Endothelial cell of umbilical vein (primary cell): ENCODE results near the gene PDK2. TPM values are rescaled to one million over a fixed set of nuclear protein-coding genes. Genes with fewer than 3 reads are reported as not detected.

Experiments
- BruUV-seq: library from RNA; stranded (reverse); fragments of 400-500 nt; replicated peaks from 2 replicates; lab custom pipeline; 2021; lab: Mats Ljungman, UMichigan
- CTCF ChIA-PET: fragments of 300-600, 350-600 bp; sonication (Branson Sonifier 250); formaldehyde crosslinking; loops from one replicate; lab custom pipeline; 2021; ENCODE audit warnings: antibody characterized with exemption, inconsistent platforms; lab: Charles Lee
- POLR2A ChIA-PET: fragments of 300-600, 350-600 bp; sonication (Branson Sonifier 250); formaldehyde crosslinking; loops from one replicate; lab custom pipeline; 2021; ENCODE audit warnings: antibody characterized with exemption, inconsistent platforms; lab: Charles Lee
- DNase-seq: peaks from one replicate; pipeline ENCODE4 v3.0.0-alpha.2; 2011; ENCODE audit warnings: low read depth, low spot score
- FAIRE-seq: peaks from 2 replicates; lab custom pipeline; 2011; peaks lifted over from hg19 to GRCh38; lab: Jason Lieb, UNC
- H2AFZ ChIP-seq: 2 replicates; pipeline ENCODE4 v1.6.0; 2012; ENCODE audit warnings: low read depth, low read length, control low read depth, inconsistent platforms
- H3K27ac ChIP-seq: 2 replicates; pipeline ENCODE4 v1.5.1; 2011; ENCODE audit warnings: low read depth, mild to moderate bottlenecking, control low read depth, low read length, moderate library complexity; ENCODE audit not compliant: insufficient read depth
- H3K27me3 ChIP-seq, 2 experiments: 2 replicates each; pipeline versions ENCODE4 v1.6.0 to v1.6.1; 2011; ENCODE audit warnings: low read length in 2 of 2, mixed read lengths in 1 of 2; ENCODE audit not compliant: control insufficient read depth in 2 of 2, insufficient read depth in 2 of 2
- H3K36me3 ChIP-seq, 2 experiments: 2 replicates in 1 of 2; 3 replicates in 1 of 2; pipeline ENCODE4 v1.5.1; 2011; ENCODE audit warnings: low read length in 2 of 2, mild to moderate bottlenecking in 1 of 2, moderate library complexity in 1 of 2; ENCODE audit not compliant: control insufficient read depth in 2 of 2, insufficient read depth in 2 of 2; ENCODE audit errors: extremely low read depth in 1 of 2
- H3K4me1 ChIP-seq: 3 replicates; pipeline ENCODE4 v1.5.1; 2011; ENCODE audit warnings: mild to moderate bottlenecking, low read length; ENCODE audit not compliant: control insufficient read depth, insufficient read depth; ENCODE audit errors: extremely low read depth
- H3K4me2 ChIP-seq: 2 replicates; pipeline ENCODE4 v1.6.1; 2011; ENCODE audit warnings: low read length, control low read depth, mixed read lengths; ENCODE audit not compliant: insufficient read depth
- H3K4me3 ChIP-seq, 3 experiments: fragments of 200-600 bp in 1 of 3; sonication (generic), shearing (Covaris generic) in 1 of 3; replicated peaks in 1 of 3; 2 replicates each; pipeline ENCODE4 v1.5.1; 2011 to 2016; ENCODE audit warnings: control low read depth in 3 of 3, low read length in 3 of 3, mild to moderate bottlenecking in 2 of 3, inconsistent platforms in 1 of 3, low read depth in 1 of 3, moderate library complexity in 1 of 3; ENCODE audit not compliant: insufficient read depth in 1 of 3
- H3K79me2 ChIP-seq: 2 replicates; pipeline ENCODE4 v1.6.0; 2012; ENCODE audit warnings: low read length, inconsistent platforms; ENCODE audit not compliant: control insufficient read depth, insufficient read depth
- H3K9ac ChIP-seq: replicated peaks from 2 replicates; pipeline ENCODE3; 2011; ENCODE audit warnings: low read length, control low read depth; ENCODE audit not compliant: insufficient read depth; ENCODE audit errors: extremely low read depth
- H3K9me1 ChIP-seq: replicated peaks from 3 replicates; pipeline ENCODE4 v1.6.0; 2011; ENCODE audit warnings: mild to moderate bottlenecking, low read length; ENCODE audit not compliant: control insufficient read depth, insufficient read depth; ENCODE audit errors: extremely low read depth
- H3K9me3 ChIP-seq: replicated peaks from 2 replicates; pipeline ENCODE4 v1.5.1; 2012; ENCODE audit warnings: low read length, inconsistent platforms; ENCODE audit not compliant: control insufficient read depth, insufficient read depth
- H4K20me1 ChIP-seq: replicated peaks from 2 replicates; pipeline ENCODE3; 2011; ENCODE audit warnings: mild to moderate bottlenecking, low read length; ENCODE audit not compliant: control insufficient read depth, insufficient read depth; ENCODE audit errors: extremely low read depth
- EZH2 ChIP-seq: IDR thresholded peaks from 2 replicates; pipeline ENCODE4 v1.6.1; 2012; ENCODE audit warnings: borderline replicate concordance, low read depth, mild to moderate bottlenecking, moderate library complexity, low read length, inconsistent platforms; ENCODE audit not compliant: severe bottlenecking
- FOS ChIP-seq: IDR thresholded peaks from 2 replicates; pipeline ENCODE4 v1.6.1; 2011; ENCODE audit warnings: mild to moderate bottlenecking, low read length, moderate library complexity, borderline replicate concordance; ENCODE audit not compliant: insufficient read depth
- GATA2 ChIP-seq: IDR thresholded peaks from 2 replicates; pipeline ENCODE4 v1.7.0; 2011; ENCODE audit warnings: low read depth, mild to moderate bottlenecking, moderate library complexity, mixed read lengths, low read length; ENCODE audit not compliant: insufficient read length, insufficient read depth
- JUN ChIP-seq: IDR thresholded peaks from 2 replicates; pipeline ENCODE4 v1.6.1; 2011; ENCODE audit warnings: borderline replicate concordance, low read depth; ENCODE audit not compliant: insufficient read length, insufficient read depth
- MYC ChIP-seq: IDR thresholded peaks from one replicate; pipeline ENCODE4 v1.6.1; 2011; ENCODE audit warnings: mild to moderate bottlenecking, low read depth, low read length
- POLR2A ChIP-seq: IDR thresholded peaks from 2 replicates; pipeline ENCODE4 v1.6.1; 2012; ENCODE audit warnings: low read depth, mild to moderate bottlenecking, control low read depth, low read length
- POLR2AphosphoS5 ChIP-seq: IDR thresholded peaks from 2 replicates; pipeline ENCODE4 v1.6.1; 2012; ENCODE audit warnings: low read depth, mild to moderate bottlenecking, control low read depth, low read length, moderate library complexity; ENCODE audit not compliant: insufficient read depth
- dilution Hi-C: fragments of 300-500 bp; cut with MboI; formaldehyde crosslinking; loops from one replicate; pipeline ENCODE4 v1.15.0; 2019; ENCODE audit warnings: low sequenced_read_pairs; ENCODE audit not compliant: extremely low pct_ligation_motif_present
- intact Hi-C: fragments of 100-400 bp; cut with micrococcal nuclease; formaldehyde crosslinking; loops from one replicate; pipeline ENCODE4 v1.10.0; 2022
- polyA plus RNA-seq, 4 experiments: library from polyadenylated mRNA; depleted of rRNA in 3 of 4; stranded (reverse) in 3 of 4; unstranded in 1 of 4; fragments of >200 nt; gene quantifications; 2 replicates each; pipeline versions ENCODE4 v1.2.1 to v1.2.3, GENCODE V29; 2011 to 2012; ENCODE audit warnings: missing spikeins in 1 of 4
- total RNA-seq: library from RNA; stranded (reverse); gene quantifications from 2 replicates; pipeline ENCODE4 v1.2.3, GENCODE V29; 2021
- TF ChIP-seq, protein P1 (sequence below): IDR thresholded peaks from 2 replicates; pipeline ENCODE4 v1.6.1; 2011; ENCODE audit not compliant: insufficient read depth, insufficient read length
- TF ChIP-seq, protein P2 (sequence below), 2 donors: IDR thresholded peaks; 1 replicate in 1 of 2; 2 replicates in 1 of 2; pipeline ENCODE4 v1.5.1; 2011; ENCODE audit warnings: low read length in 2 of 2, mild to moderate bottlenecking in 2 of 2, moderate library complexity in 2 of 2, control low read depth in 1 of 2, inconsistent platforms in 1 of 2, low read depth in 1 of 2; ENCODE audit not compliant: insufficient read depth in 1 of 2; ENCODE audit errors: extremely low read depth in 1 of 2

PDK2 gene
- total and polyA plus RNA-seq, 2 donors (not counting 3 experiments of a cell fraction or from before 2014, with no cell fraction given), result 21.3 to 114 TPM

DNA sequence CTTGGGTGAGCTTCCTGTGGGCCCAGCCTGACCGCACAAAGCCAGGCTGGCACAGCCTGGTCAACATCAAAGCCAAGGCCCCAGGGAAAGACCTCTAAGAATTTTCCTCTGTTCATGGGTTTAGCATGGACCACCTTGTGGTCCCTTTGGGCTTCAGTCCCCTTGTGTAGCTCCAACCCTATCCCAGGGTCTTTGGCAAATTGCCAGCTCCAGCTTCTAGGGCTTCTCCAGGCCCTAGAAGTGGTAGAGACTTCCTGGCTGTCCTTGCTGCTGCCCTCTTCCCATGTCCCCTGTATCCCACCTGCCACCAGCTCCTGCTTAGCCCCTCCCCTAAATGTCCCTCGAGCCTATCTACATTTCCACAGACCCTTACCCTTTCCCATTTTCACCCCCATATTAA, 49.0 kb upstream of the PDK2 start:
- no peak overlapping the region for H2AFZ ChIP-seq
- H4K20me1 ChIP-seq, result no peaks in the 10 kb centered on the region
- H3K36me3 ChIP-seq, result no peaks in the 10 kb centered on the region
- no peak overlapping the region for H3K4me2 ChIP-seq
- no peak overlapping the region for H3K9ac ChIP-seq
- POLR2A ChIA-PET, result no interaction called here
- H3K4me1 ChIP-seq, result peaks cover 48% of the 10 kb centered on the region
- no TSS peak for BruUV-seq
- H3K9me1 ChIP-seq, result no peaks in the 10 kb centered on the region
- FAIRE-seq, result no peak
- no peaks in the 10 kb centered on the region for H3K79me2 ChIP-seq
- no peak overlapping the region for H3K27ac ChIP-seq
- intact Hi-C loops, result no loop called here
- DNase-seq, result no peak
- H3K9me3 ChIP-seq, result no peaks in the 10 kb centered on the region
- TF ChIP-seq MYC (no peak), POLR2A (no peak), JUN (no peak), GATA2 (no peak), FOS (no peak), EZH2 (no peak)
- TF ChIP-seq, protein P1, sequence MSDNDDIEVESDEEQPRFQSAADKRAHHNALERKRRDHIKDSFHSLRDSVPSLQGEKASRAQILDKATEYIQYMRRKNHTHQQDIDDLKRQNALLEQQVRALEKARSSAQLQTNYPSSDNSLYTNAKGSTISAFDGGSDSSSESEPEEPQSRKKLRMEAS, result no peak
- no peak overlapping the region for H3K4me3 ChIP-seq
- dilution Hi-C loops, result no loop called here
- CTCF ChIA-PET, result interaction anchor here (1.5 to 3.1 kb wide), 3 partner anchors 10 to 41 kb away, joined by 5 to 24 read pairs (median 8); partner anchors contain the start of gene ITGA3
- no peaks in the 10 kb centered on the region for H3K27me3 ChIP-seq

DNA sequence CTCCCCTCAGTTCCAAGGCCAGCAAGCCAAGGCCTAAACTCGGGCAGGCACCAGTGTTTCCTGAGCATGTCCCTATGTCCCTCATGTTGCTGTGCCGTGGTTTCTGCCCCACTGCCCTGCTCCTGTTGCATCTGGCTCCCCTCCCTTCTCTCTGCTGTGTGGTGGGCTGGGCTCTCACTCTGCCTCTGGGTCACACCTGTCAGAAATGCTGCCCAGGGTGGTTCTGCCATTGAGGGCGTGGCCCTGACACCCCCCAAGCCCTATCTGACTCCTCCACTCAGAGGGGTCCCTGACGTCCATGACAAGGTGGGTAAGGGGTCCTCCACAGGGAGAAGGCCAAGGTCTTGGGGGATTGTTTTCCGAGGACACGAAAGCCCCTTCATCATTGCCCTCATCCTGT, 48.5 kb upstream of the PDK2 start:
- DNase-seq (no peak), FAIRE-seq (no peak)
- intact Hi-C loops (loop anchor here (1.0 kb wide), 1 partner anchor 9 kb away; no protein-coding TSS in a partner anchor), dilution Hi-C loops (no loop called here)
- Histone ChIP-seq H3K27me3 (no peaks in the 10 kb centered on the region), H3K4me2 (no peak overlapping the region), H3K27ac (peak overlapping the region; percentile 91), H3K79me2 (no peaks in the 10 kb centered on the region), H3K9me1 (no peaks in the 10 kb centered on the region), H3K9me3 (no peaks in the 10 kb centered on the region), H4K20me1 (no peaks in the 10 kb centered on the region), H3K4me3 (no peak overlapping the region), H2AFZ (no peak overlapping the region), H3K9ac (no peak overlapping the region), H3K4me1 (peaks cover 53% of the 10 kb centered on the region), H3K36me3 (no peaks in the 10 kb centered on the region)
- no peak for TF ChIP-seq POLR2AphosphoS5
- TF ChIP-seq JUN, result no peak
- TF ChIP-seq, protein P2, sequence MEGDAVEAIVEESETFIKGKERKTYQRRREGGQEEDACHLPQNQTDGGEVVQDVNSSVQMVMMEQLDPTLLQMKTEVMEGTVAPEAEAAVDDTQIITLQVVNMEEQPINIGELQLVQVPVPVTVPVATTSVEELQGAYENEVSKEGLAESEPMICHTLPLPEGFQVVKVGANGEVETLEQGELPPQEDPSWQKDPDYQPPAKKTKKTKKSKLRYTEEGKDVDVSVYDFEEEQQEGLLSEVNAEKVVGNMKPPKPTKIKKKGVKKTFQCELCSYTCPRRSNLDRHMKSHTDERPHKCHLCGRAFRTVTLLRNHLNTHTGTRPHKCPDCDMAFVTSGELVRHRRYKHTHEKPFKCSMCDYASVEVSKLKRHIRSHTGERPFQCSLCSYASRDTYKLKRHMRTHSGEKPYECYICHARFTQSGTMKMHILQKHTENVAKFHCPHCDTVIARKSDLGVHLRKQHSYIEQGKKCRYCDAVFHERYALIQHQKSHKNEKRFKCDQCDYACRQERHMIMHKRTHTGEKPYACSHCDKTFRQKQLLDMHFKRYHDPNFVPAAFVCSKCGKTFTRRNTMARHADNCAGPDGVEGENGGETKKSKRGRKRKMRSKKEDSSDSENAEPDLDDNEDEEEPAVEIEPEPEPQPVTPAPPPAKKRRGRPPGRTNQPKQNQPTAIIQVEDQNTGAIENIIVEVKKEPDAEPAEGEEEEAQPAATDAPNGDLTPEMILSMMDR (IDR thresholded peaks at IDR 0.05; ENCODE audit: extremely low read depth in 1 of 2, insufficient read depth in 1 of 2, low read depth in 1 of 2, low read length in 2 of 2), result no peak
- no peak for TF ChIP-seq POLR2A
- TF ChIP-seq GATA2, result no peak
- TF ChIP-seq FOS, result no peak
- no peak for TF ChIP-seq EZH2
- TF ChIP-seq, protein P1, result no peak
- no peak for TF ChIP-seq MYC
- POLR2A ChIA-PET, result no interaction called here
- BruUV-seq, result no TSS peak
- CTCF ChIA-PET, result interaction anchor here (1.5 to 3.1 kb wide), 3 partner anchors 10 to 41 kb away, joined by 5 to 24 read pairs (median 8); partner anchors contain the start of gene ITGA3
